Adrenal gland (tissue), 5 donors: ENCODE data around the gene PPP2R2C.

ENCODE experiments used
- CTCF ChIP-seq, 6 experiments: fragments of 450-650 bp in 4 of 6; fragments of 200-600 bp in 2 of 6; sonication (generic) in 1 of 6; IDR thresholded peaks; 1 replicate in 5 of 6; 2 replicates in 1 of 6; pipeline versions ENCODE4 v1.5.1 to v1.8.0; 2016 to 2021; ENCODE audit warnings: antibody characterized with exemption in 6 of 6, mild to moderate bottlenecking in 2 of 6, moderate library complexity in 1 of 6
- POLR2A ChIP-seq, 2 donors: fragments of 450-650 bp; IDR thresholded peaks; one replicate each; pipeline ENCODE4 v1.6.1; 2017; ENCODE audit warnings: antibody characterized with exemption in 2 of 2, mild to moderate bottlenecking in 2 of 2, moderate library complexity in 1 of 2
- donor health status: DM: no; HTN: no; CAD: no.

- no peak for TF ChIP-seq POLR2A (IDR thresholded peaks at IDR 0.05)
- TF ChIP-seq CTCF (IDR thresholded peaks at IDR 0.05), result no peak
These were observed 17.5 kb upstream of the PPP2R2C start for GRCh38 chr4:6489927-6490326.
